HG02642 (cell line): ENCODE measurements around the gene RABGAP1.

Experiments
- ATAC-seq: cut with Tn5 transposase; IDR thresholded peaks from one replicate; pipeline ENCODE4 v1.9.1; 2021; ENCODE audit warnings: mild to moderate bottlenecking; ENCODE audit not compliant: unreplicated experiment, poor library complexity

The RABGAP1 gene

GRCh38 chr9:123043081-123043939 is 102.5 kb downstream of the RABGAP1 start:
- ATAC-seq = no peak

- no peak for ATAC-seq
Observed at GRCh38 chr9:123044586-123044985, 103.8 kb downstream of the RABGAP1 start.

- ATAC-seq = no peak
Observed at GRCh38 chr9:123046406-123047195, 105.8 kb downstream of the RABGAP1 start.

- no peak for ATAC-seq
Observed at GRCh38 chr9:123048748-123049147, 107.9 kb downstream of the RABGAP1 start.

GRCh38 chr9:123049589-123050222 is 108.9 kb downstream of the RABGAP1 start:
- no peak for ATAC-seq

GRCh38 chr9:123053046-123053445 is 112.2 kb downstream of the RABGAP1 start:
- no peak for ATAC-seq

GRCh38 chr9:123053711-123054110 is 112.9 kb downstream of the RABGAP1 start:
- no peak for ATAC-seq

GRCh38 chr9:123058834-123059233 is 118.0 kb downstream of the RABGAP1 start:
- ATAC-seq = no peak

GRCh38 chr9:123059472-123060220 is 118.8 kb downstream of the RABGAP1 start:
- ATAC-seq = no peak

GRCh38 chr9:123061216-123061615 is 120.4 kb downstream of the RABGAP1 start:
- ATAC-seq = no peak

GRCh38 chr9:123062351-123063176 is 121.7 kb downstream of the RABGAP1 start:
- ATAC-seq = no peak

GRCh38 chr9:123063177-123063598 is 122.4 kb downstream of the RABGAP1 start:
- ATAC-seq = no peak

GRCh38 chr9:123063896-123064295 is 123.1 kb downstream of the RABGAP1 start:
- ATAC-seq = no peak

GRCh38 chr9:123064716-123065115 is 123.9 kb downstream of the RABGAP1 start:
- no peak for ATAC-seq

GRCh38 chr9:123065196-123065595 is 124.4 kb downstream of the RABGAP1 start:
- ATAC-seq = no peak

- ATAC-seq = no peak
Observed at GRCh38 chr9:123067136-123067535, 126.3 kb downstream of the RABGAP1 start.

GRCh38 chr9:123069010-123069481 is 128.2 kb downstream of the RABGAP1 start:
- no peak for ATAC-seq

GRCh38 chr9:123070198-123070597 is 129.4 kb downstream of the RABGAP1 start:
- no peak for ATAC-seq

- ATAC-seq = no peak
Observed at GRCh38 chr9:123072407-123072995, 131.7 kb downstream of the RABGAP1 start.
